Stimulated activated CD8-positive, alpha-beta memory T cell treated with anti-CD3 and anti-CD28 coated beads, Interleukin-4, amount 100 ng/mL, for 48 hours (primary cell): ENCODE measurements around the gene LIN9.
"Not testable (repeated sequence)": the region's sequence is repeated elsewhere in the genome, so short reads cannot be mapped to it uniquely, and the experiment has no call there.

Source experiments
- DNase-seq: peaks from one replicate; pipeline ENCODE4 v3.0.0-alpha.2; 2020

Gene LIN9

DNA sequence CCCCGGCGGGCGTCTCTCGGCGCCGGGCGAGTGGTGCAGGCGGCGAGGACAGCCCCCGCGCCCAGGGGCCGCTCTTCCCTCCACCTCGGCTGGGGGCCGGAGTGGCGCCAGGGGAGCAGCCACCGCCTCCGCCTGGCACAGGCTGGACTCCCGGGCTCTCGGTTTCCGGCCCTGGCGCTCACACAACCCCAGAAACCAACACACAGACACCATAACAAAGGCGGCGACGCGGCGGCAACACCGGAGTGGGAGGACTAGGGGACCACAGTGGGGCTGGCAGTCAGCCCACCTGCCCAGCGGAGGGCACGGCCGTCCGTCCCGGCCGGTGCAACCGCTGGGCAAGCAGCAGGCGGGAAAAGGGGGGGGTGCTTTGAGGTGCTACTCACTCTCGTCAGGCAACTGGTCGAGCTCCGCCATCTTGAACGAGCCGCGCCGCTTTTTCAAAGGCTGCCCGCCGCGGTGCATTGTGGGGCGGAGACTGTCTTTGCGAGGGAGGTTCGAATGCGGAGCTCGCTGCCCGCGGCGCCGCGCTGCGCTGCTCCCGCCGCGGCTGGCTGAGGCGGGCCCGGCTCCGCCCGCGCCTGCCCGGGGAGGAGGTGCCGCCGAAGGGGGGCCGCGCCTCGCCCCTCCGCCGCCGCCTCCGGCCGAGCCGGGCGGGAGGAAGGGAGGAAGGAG is at the start of gene LIN9:
Gene LIN9 (minus strand): TSS at position 442 of the 675 bp plus-strand sequence. CDS start 25 bp downstream, at position 417.
- peak; percentile 97 for DNase-seq

DNA sequence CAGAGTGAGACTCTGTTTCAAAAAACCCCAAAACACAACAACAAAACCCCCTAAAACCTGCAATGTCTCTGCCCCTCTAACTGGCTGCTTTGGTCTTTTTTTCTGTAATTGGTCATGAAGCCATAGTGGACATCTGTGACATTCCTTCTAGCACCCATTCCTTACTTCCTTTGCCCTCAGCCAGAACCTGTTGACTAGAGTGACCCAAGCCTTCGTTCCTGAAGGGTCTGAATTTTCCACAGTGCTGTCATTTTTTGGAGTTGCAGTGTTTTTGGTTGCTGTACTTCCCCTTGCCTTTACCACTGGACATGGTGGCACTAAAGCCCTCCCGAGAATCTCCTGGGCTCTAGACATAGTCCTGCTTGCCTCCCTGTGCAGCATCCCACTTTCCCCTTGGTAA is 48.5 kb upstream of the LIN9 start:
- DNase-seq, result no peak

DNA sequence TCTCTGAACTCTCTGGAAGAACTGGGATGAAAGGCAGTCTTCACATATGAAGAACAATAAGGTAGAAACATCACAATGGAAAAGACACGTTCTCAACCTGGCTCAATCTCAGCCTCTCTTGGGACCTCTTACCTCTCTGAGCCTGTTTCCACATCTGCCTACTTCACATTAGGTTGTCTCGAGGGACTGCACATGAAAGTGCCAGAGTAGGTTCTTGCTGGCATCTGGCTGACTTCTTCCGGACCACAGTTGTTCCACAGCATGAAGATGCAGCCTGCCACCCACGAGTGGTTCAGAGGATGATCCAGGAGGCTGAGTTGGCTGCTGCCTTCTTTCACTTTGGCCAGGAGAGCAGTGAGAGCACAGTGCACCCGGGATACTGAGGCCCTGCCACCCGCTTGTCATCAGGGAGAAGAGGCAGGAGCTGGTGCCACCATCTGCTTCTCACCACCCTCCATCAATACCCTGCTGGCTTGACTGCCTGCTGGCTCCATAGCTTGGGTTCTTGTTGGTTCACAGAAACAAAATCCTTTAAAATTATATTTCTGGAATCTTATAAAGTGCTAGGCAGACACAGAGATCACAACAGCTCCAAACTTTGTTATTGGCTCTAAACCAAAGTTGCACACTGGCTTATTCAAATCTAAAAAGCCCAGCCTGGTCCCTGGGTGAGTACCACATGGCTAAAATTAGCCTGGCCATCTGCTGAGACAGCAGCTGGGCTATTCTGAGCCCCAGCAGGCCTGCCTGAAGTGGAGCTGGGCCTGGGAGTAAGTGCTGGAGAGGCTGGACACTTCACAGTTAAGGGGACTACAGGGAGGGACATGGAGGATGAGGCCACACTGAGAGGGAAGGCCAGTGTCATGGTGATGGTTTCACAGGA is 46.9 kb upstream of the LIN9 start:
- no peak for DNase-seq

- no peak for DNase-seq
Measured at GRCh38 chr1:226355016-226355415, 46.1 kb upstream of the LIN9 start.

DNA sequence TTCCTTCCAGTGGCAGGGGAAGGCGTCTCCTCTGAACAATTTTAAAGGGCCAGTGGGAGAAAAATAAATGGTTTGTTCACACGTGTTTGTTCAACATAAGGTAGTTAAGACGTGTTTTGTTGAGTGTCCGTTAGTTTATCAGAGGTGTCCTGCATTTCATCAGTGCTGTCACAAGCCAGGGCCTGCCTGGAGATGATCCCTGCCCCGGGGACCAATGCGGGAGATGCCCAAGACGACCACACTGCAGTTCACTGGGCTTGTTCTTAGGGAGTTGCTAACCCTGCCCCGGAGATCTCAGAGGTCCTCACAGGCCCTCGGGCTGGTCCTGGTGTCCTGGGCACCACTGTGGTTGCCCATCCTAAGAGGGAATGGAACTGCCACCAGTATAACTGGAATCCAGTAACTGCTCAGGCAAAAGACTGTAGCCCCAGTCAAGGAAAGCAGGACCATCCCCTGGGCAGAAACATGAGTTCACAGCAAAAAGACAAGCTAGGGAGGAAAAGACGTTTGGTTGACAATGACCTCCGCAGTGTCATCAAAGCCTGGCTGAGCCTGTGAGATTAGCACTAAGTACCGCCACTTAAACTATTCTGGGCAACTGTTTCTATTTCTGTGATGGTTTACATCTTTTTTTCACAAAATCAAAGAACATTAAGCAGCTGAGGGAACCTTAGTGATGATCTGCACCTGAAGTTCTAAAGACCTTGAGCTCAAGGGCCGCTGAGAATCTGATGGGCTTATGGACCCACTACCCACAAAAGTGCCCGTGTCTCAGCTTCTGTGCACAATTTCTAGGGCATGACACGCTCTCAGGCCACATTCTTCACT is 44.9 kb upstream of the LIN9 start:
- DNase-seq, result no peak

DNA sequence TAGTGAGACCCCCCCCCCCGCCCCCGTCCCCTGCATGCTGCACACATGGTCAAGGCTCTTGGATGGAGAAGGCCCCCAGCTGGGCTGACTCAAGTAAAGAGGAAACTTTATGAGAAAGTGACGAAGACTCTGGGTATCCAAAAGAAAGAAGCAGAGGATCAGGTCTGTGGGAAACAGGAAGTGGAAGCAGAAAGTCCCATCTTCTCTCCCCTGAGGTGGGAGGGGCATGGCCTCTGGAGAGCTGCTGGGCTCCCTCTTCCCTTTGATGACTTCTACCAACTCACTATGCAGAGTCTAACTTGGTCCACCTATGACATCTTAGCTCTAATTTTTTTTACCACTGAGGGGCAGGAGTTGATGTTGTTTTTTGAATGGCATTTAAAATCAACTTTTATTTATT is 42.7 kb upstream of the LIN9 start:
- DNase-seq, result no peak

- no peak for DNase-seq
Measured at GRCh38 chr1:226350519-226350865, 41.5 kb upstream of the LIN9 start.

DNA sequence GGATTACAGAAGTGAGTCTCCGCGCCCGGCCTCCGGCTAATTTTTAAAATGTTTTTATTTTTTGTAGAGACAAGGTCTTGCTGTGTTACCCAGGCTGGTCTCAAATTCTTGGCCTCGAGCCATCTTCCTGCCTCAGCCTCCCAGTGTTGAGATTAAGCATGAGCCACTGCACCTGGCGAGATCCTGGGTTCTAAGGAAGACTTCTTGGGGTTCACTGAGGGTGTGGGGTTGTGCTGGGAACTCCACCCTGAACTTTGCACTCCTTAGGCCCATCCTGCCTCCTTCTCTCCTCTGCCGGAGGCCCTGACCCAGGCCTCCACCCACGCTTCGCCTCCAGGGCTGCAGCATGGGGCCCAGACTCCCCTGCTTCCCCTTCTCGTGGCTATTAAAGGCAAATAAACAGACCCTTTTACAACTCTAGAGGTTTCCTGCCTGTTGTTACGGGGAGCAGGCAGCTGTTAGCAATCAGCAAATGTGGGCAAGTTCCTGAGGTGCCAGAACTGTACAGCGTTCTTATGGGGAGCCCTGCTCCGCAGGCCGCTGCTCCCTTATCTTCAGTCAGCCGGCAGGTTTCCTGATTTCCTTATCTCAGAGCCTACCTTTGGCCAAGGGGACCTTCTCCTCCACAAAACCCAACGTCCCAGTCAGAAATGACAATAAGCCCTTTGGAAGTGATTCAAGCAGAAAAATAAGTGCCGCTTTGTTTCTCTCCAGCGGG is 41.0 kb upstream of the LIN9 start:
- DNase-seq, result no peak

- no peak for DNase-seq
Measured at GRCh38 chr1:226349081-226349480, 40.1 kb upstream of the LIN9 start.

DNA sequence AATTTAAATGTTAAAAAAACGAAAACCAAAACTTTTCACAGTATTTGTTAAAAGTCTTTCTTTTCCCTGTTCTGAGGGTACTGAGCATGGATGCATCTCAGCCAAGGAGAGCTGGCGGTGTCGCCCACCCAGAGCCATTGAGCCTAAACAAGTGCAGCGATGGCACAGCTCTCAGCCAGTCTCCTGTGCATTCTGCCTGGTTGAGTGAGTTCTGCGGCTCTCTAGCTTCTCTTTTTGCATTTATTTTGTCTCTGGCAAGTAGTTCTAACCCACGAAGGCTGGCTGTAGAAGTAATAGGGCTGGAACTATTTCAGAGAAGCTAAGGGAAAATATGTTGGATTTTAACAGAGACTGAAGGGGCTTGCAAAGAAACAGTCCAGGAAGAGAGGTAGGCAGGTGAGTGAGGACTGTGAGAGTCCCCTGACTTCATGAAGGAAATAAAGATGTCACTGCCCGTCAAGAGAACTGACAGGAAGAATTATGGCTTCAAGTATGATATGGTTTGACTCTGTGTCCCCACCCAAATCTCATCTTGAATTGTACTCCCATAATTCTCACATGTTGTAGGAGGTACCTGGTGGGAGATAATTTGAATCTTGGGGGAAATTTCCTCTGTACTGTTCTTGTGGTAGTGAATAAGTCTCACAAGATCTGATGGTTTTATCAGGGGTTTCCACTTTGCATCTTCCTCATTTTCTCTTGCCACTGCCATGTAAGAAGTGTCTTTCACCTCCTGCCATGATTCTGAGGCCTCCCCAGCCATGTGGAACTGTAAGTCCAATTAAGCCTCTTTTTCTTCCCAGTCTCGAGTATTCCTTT is 35.7 kb upstream of the LIN9 start:
- no peak for DNase-seq

DNA sequence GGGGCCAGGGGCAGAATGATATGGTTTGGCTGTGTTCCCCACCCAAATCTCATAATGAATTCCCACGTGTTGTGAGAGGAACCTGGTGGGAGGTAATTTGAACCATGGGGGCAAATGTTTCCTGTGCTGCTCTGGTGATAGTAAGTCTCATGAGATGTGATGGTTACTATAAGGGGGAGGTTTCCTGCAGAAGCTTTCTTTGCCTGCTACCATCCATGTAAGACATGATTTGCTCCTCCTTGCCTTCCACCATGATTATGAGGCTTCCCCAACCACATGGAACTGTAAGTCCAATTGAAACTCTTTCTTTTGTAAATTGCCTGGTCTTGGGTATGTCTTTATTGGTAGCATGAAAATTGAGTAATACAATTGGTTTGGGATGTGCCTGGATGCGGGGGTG is 33.7 kb upstream of the LIN9 start:
- no peak for DNase-seq

- DNase-seq, result not testable (repeated sequence)
Measured at GRCh38 chr1:226340111-226340510, 31.1 kb upstream of the LIN9 start.

DNA sequence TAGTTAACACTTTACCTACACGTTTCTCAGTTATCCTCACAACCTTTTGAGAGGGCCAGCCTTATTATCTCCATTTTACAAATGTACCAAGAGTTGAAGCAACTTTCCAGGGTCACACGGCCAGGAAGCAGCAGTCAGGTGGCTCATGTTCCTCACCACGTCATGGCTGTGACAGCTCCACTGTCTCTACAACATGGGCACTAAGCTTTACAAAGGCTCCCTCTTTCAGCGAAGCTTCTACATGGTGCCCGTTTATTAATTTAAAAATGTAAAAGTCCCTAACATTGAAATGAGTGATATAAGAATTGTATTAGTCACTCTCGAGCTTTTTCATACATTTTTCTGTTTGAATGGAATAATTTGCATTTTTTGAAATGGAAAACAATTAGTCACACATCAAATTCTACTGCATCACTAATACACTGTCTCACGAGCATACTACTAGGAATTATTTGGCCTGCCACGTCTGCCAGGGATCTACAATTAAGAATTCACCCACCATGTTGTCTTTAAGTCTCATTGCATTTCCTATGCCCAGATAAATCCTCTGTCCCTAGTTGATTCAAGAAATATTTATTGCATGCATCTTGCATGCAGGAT is 28.4 kb upstream of the LIN9 start:
- DNase-seq, result no peak

DNA sequence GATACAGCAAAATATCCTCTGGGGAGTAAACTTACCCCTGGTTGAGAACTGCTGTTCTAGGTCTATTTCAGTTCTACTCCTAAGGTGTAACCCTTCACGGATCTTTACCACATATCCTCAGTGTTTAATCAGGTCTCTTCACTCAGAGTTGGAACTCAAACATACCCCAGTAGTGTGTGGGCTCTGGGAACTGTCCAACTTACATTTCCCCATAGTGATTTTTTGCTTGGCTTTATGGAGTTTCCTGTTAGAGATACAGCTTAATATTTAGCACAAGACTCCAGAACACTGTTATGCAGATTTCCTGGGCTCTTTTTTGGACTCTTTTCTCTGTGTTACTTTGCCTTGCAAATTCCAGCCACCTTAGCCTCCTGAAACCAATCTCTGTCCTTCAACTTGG is 26.7 kb upstream of the LIN9 start:
- DNase-seq, result no peak

DNA sequence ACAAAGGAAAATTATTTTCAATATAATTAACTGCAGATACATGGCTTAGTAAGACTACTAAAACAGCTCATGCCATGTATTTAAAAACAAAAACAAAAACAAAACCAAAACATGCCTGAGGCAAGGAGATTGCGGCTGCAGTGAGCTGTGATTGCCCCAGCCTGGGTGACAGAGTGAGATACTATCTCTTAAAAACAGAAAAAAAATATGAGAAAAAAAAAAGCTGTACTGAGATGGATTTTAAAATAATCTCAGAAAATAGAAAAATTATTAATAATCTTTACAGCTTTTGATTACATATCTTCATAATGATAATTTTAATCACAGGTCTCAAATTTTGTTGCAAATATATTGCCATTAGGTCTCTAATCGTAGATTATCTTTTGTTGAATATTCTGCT is 24.0 kb upstream of the LIN9 start:
- DNase-seq, result no peak

- DNase-seq, result no peak
Measured at GRCh38 chr1:226329237-226329636, 20.3 kb upstream of the LIN9 start.

DNA sequence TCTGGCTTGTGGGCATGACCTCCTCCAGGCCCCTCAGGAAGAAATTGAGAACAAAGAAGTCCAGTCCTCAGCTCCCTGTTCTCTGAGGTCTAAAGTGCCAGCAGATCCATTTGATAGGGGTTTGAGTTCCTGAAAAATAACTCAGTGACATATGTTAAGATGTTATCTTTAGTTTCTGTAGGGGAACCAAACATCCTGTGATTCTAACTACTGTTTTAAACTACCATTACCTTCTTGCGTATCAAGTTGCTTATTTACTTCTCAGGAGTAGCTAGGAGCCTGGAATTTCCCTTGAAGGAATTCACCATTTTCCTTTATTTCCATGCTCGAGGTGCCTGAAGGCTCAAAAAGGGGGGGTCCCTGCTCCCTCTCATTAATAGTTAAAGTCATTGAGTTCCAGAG is 18.8 kb upstream of the LIN9 start:
- no peak for DNase-seq

DNA sequence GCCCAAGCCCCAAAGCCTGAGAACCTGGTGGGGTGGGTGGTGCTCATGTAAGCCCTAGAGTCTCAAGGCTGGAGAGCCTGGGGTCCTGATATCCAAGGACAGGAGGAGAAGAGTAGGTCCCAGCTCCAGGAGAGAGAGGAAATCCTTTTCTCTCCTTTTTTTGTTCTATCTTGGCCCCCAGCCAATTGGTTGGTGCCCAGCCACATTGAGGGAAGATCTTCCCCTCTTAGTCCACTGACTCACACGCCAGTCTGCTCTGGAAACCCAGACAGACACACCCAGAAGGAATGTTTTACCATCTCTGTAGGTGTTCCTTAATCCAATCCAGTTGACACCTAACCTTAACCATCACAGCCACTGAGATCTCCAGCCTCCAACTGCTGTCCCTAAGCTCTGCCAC is 16.2 kb upstream of the LIN9 start:
- DNase-seq, result no peak

GRCh38 chr1:226324479-226324878 is 15.5 kb upstream of the LIN9 start:
- DNase-seq, result no peak

DNA sequence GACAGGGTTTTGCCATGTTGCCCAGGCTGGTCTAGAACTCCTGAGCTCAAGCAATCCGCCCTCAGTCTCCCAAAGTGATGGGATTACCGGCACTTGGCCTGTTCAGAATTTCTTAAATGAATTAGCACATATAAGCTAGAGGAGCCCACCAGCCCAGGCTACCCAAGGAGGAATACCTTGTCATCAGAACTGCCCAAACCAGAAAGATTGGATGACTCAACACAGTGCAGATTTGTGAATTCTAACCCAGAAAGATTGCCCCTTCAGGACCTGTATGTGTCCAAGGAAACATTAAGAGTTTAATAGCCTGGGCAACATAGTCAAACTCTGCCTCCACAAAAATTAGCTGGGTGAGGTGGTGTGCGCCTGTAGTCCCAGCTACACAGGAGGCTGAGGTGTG is 14.0 kb upstream of the LIN9 start:
- DNase-seq, result no peak

GRCh38 chr1:226320930-226321329 is 12.0 kb upstream of the LIN9 start:
- DNase-seq, result no peak

GRCh38 chr1:226318471-226318870 is 9.5 kb upstream of the LIN9 start:
- DNase-seq, result no peak
